Uterus (tissue), 4 donors: ENCODE results near the gene FBXO17. TPM values are rescaled to one million over a fixed set of nuclear protein-coding genes. Genes with fewer than 3 reads are reported as not detected.

ENCODE experiments used
- DNase-seq, 2 donors: peaks; one replicate each; pipeline ENCODE4 v3.0.0-alpha.2; 2019 to 2020
- H3K27ac ChIP-seq, 2 donors: fragments of 200-600 bp; sonication (generic); 1 replicate in 1 of 2; 2 replicates in 1 of 2; pipeline ENCODE4 v1.5.1; 2016 to 2018
- H3K27me3 ChIP-seq, 2 donors: fragments of 200-600 bp; sonication (generic); one replicate each; pipeline ENCODE4 v1.5.1; 2018 to 2019; ENCODE audit warnings: control low read depth in 1 of 2
- H3K36me3 ChIP-seq, 2 donors: fragments of 200-600 bp; sonication (generic); one replicate each; pipeline ENCODE4 v1.5.1; 2019; ENCODE audit warnings: control low read depth in 1 of 2
- H3K4me1 ChIP-seq, 2 donors: fragments of 200-600 bp; sonication (generic); one replicate each; pipeline ENCODE4 v1.5.1; 2018 to 2019; ENCODE audit warnings: control low read depth in 1 of 2
- H3K4me3 ChIP-seq, 2 donors: fragments of 200-600 bp; sonication (generic); 1 replicate in 1 of 2; 2 replicates in 1 of 2; pipeline ENCODE4 v1.5.1; 2018 to 2019; ENCODE audit warnings: mild to moderate bottlenecking in 1 of 2
- H3K9me3 ChIP-seq, 2 donors: fragments of 200-600 bp; sonication (generic); one replicate each; pipeline ENCODE4 v1.5.1; 2019; ENCODE audit warnings: control low read depth in 1 of 2
- CTCF ChIP-seq, 4 experiments: fragments of 200-600 bp in 2 of 4; fragments of 450-650 bp in 2 of 4; sonication (generic) in 2 of 4; IDR thresholded peaks; one replicate each; pipeline ENCODE4 v1.5.1; 2016 to 2019; ENCODE audit warnings: antibody characterized with exemption in 4 of 4, mild to moderate bottlenecking in 2 of 4, moderate library complexity in 1 of 4
- POLR2A ChIP-seq, 2 donors: fragments of 450-650 bp; IDR thresholded peaks; one replicate each; pipeline ENCODE4 v1.6.1; 2016; ENCODE audit warnings: antibody characterized with exemption in 2 of 2, mild to moderate bottlenecking in 1 of 2, moderate library complexity in 1 of 2
- intact Hi-C: fragments of 100-400 bp; cut with DNase I; formaldehyde crosslinking; loops from one replicate; pipeline ENCODE4 v1.15.1; 2023; ENCODE audit warnings: low total_unique reads
- total RNA-seq, 4 donors: library from RNA; depleted of rRNA in 3 of 4; stranded (reverse); fragments of >200 nt in 3 of 4; gene quantifications; one replicate each; pipeline versions ENCODE4 v1.1.0 to v1.2.4, GENCODE V29; 2014 to 2023
- donor health status: DM: yes; HTN: yes; CAD: no.

Gene FBXO17
- total RNA-seq, 4 donors from 2014 or later: 3.8 to 47.6 (median 36.7) TPM

GRCh38 chr19:38917921-38918491, 57.5 kb downstream of the FBXO17 start:
- TF ChIP-seq POLR2A (IDR thresholded peaks at IDR 0.05): no peak
- TF ChIP-seq CTCF (IDR thresholded peaks at IDR 0.05): no peak
- Histone ChIP-seq H3K4me1 (no peaks in the 10 kb centered on the region), H3K4me3 (no peak overlapping the region), H3K9me3 (no peaks in the 10 kb centered on the region), H3K27ac (no peak overlapping the region), H3K27me3 (no peaks in the 10 kb centered on the region), H3K36me3 (no peaks in the 10 kb centered on the region)
- intact Hi-C loops: no loop called here
- no peak for DNase-seq

GRCh38 chr19:38917516-38917915, 58.0 kb downstream of the FBXO17 start:
- H3K9me3 ChIP-seq: no peaks in the 10 kb centered on the region
- H3K4me3 ChIP-seq: no peak overlapping the region
- no peak for TF ChIP-seq POLR2A (IDR thresholded peaks at IDR 0.05)
- DNase-seq: no peak
- no peaks in the 10 kb centered on the region for H3K27me3 ChIP-seq
- H3K4me1 ChIP-seq: no peaks in the 10 kb centered on the region
- H3K36me3 ChIP-seq: no peaks in the 10 kb centered on the region
- H3K27ac ChIP-seq: no peak overlapping the region
- intact Hi-C loops: no loop called here

- no peak for TF ChIP-seq CTCF (IDR thresholded peaks at IDR 0.05)
- no peak for TF ChIP-seq POLR2A (IDR thresholded peaks at IDR 0.05)
- no peak overlapping the region for H3K4me3 ChIP-seq
- intact Hi-C loops: no loop called here
- no peaks in the 10 kb centered on the region for H3K4me1 ChIP-seq
- peaks cover 0 to 11% of the 10 kb centered on the region in 2 donors for H3K27me3 ChIP-seq
- no peak overlapping the region for H3K27ac ChIP-seq
- DNase-seq: no peak
- H3K36me3 ChIP-seq: no peaks in the 10 kb centered on the region
- H3K9me3 ChIP-seq: no peaks in the 10 kb centered on the region
These were observed 59.9 kb downstream of the FBXO17 start for GRCh38 chr19:38915329-38916321.

- Histone ChIP-seq H3K4me3 (no peak overlapping the region), H3K27me3 (peaks cover 0 to 11% of the 10 kb centered on the region in 2 donors), H3K4me1 (no peaks in the 10 kb centered on the region), H3K9me3 (no peaks in the 10 kb centered on the region), H3K36me3 (no peaks in the 10 kb centered on the region), H3K27ac (no peak overlapping the region)
- no peak for TF ChIP-seq POLR2A (IDR thresholded peaks at IDR 0.05)
- no peak for TF ChIP-seq CTCF (IDR thresholded peaks at IDR 0.05)
- DNase-seq: no peak
- intact Hi-C loops: no loop called here
These were observed 61.6 kb downstream of the FBXO17 start for GRCh38 chr19:38913958-38914357.

GRCh38 chr19:38912600-38913514, 62.7 kb downstream of the FBXO17 start:
- TF ChIP-seq CTCF (IDR thresholded peaks at IDR 0.05) (no peak), POLR2A (IDR thresholded peaks at IDR 0.05) (no peak)
- DNase-seq: no peak
- H3K4me1 ChIP-seq: no peaks in the 10 kb centered on the region
- intact Hi-C loops: no loop called here
- no peak overlapping the region for H3K4me3 ChIP-seq
- H3K9me3 ChIP-seq: no peaks in the 10 kb centered on the region
- no peak overlapping the region for H3K27ac ChIP-seq
- H3K27me3 ChIP-seq: peaks cover 0 to 11% of the 10 kb centered on the region in 2 donors
- H3K36me3 ChIP-seq: no peaks in the 10 kb centered on the region
